GM12872 (cell line): ENCODE results near the gene MAP3K13.

Source experiments
- TF ChIP-seq, protein P1 (sequence below): IDR thresholded peaks from 3 replicates; pipeline ENCODE4 v1.5.1; 2011; ENCODE audit warnings: low read depth, mild to moderate bottlenecking, low read length, moderate library complexity; ENCODE audit not compliant: insufficient read depth

The MAP3K13 gene

DNA sequence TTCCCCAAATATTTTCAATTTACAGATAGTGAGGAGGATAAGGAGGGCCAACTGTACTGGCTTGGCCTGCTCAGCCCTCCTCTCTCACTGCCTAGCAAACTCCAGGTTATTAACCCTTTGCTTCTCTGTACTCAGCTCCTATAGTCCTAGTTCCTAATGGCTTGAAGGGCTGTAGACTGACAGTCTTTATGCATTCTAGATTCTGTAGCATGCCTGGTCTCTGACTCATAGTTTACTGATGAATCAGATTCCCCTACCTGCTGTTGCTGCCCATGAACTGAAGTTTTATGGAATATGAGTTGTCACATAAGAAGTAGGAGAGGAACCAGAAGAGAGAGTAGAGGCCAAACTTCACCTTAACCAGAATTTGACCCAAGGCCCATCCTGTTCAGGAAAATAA lies 27.1 kb upstream of the MAP3K13 start:
- TF ChIP-seq, protein P1, sequence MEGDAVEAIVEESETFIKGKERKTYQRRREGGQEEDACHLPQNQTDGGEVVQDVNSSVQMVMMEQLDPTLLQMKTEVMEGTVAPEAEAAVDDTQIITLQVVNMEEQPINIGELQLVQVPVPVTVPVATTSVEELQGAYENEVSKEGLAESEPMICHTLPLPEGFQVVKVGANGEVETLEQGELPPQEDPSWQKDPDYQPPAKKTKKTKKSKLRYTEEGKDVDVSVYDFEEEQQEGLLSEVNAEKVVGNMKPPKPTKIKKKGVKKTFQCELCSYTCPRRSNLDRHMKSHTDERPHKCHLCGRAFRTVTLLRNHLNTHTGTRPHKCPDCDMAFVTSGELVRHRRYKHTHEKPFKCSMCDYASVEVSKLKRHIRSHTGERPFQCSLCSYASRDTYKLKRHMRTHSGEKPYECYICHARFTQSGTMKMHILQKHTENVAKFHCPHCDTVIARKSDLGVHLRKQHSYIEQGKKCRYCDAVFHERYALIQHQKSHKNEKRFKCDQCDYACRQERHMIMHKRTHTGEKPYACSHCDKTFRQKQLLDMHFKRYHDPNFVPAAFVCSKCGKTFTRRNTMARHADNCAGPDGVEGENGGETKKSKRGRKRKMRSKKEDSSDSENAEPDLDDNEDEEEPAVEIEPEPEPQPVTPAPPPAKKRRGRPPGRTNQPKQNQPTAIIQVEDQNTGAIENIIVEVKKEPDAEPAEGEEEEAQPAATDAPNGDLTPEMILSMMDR: no peak

DNA sequence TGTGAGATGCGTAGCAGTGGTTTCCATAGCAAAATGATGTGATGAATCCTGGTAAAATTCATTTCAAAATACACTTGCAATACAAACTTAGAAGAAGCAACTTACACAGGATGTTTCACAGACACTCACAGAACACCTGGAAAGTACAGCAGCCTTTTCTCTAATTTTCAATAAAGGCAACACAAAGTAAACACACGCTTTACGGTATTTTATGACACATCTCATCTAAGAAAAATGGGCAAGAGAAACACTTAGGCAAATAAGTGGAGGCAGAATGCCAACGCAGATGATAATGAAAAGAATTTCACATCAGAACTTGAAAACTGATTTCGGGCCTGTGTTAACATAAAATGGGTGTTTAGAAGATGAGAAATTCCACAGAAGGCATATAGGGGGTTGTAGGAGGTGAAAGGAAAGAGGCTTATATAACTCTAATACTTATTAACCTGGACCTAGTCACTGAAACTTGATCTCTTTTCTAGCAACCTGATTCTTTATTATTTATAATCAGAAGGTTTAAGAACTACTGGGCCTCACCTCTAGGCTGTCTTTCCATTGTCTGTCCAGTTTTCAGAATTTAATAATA lies 25.6 kb upstream of the MAP3K13 start:
- TF ChIP-seq, protein P1: no peak

DNA sequence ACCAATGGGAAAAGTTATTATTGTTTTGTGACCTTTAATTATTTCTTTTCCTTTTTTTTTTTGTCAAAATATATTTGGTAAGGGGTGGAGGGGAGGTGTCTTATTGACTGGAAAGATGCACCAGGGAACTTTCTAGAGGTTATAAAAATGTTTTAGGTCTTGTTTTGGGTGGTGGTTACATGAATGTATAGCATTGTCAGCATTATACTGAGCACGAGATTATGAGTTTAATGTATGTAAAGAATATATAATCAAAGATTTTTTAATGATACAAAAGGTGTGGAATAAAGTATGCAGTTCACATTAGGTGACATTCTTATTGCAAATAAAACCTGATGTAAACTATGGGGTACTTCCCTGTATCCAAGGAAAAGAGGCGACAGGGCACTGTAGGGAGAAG lies 23.0 kb upstream of the MAP3K13 start:
- TF ChIP-seq, protein P1: no peak

DNA sequence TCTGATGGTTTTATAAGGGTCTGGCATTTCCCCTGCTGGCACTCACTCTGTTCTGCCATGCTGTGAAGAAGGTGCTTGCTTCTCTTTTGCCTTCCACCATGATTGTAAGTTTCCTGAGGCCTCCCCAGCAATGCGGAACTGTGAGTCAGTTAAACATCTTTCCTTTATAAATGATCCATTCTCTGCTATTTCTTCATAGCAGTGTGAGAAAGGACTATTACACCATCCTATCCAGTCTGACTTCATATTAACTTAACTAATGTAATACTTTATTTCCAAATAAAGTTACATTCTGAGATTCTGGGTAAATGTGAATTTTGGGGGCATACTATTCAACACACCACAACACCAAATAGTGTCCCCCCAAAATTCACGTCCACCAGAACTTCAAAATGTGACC lies 22.2 kb upstream of the MAP3K13 start:
- TF ChIP-seq, protein P1: no peak

DNA sequence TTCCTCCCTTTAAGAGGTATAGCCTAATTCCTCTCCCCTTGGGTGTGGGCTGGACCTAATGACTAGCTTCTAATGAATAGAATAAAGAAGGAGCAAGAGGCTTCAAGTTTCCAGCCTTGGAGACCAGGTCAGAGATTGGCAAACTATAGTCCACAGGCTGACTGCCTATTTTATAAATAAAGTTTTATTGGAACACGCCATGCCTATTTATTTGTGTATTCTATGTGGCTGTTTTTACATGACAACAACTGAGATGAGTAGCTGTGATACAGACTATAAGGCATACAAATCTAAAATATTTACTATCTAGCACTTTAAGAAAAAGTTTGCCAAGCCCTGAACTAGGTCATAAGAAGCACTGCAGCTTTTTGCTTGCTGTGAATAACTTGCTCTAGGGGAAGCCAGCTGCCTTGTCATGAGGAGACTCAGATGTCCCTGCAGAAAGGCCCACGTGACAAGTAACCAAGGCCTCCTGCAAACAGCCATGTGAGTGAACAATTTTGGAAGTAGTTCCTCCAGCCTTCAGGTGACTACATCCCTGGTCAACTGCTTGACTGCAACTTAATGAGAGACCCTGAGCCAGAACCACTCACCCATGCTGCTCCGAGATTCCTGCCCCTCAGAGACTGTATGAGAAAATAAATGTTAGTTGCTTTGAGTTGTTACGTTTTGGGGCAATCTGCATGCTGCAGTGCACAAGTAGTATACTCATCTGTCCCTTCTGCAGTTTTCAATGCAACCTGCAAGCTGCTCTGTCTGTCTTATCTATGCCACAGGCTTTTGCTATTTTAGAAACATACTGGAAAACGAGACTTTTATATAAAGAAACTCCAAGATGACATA lies 21.1 kb upstream of the MAP3K13 start:
- TF ChIP-seq, protein P1: no peak

DNA sequence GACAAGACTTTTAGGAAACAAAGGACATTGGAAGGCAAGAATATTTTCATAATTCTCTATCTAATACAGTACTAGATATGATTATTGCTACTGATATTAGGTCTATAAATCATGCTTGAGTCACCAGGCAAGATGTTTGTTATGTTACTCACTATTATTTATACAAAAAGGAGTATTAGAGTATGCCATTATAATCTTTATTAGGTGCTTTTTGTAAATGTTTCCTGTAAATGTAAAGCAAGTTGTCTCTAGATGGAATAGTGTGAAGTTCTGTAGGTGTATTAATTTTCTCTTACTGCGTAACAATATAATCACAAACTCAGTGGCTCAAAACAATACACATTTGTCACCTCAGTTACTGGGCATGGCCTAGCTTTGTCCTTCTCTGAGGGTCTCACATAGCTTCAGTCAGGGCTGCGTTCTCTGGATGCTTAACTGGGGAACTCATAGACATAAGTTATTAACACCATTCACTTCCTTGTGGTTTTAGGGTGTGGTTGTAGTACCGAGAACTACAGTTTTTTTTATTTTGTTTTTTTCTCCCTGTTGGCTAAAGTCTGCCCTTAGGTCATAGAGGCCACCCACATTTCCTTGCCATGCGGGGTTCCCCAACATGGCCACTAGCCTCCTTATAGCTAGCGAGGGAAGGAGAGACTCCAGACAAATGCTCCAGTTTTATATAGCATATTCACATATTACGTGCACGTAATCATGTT lies 20.3 kb upstream of the MAP3K13 start:
- TF ChIP-seq, protein P1: no peak

DNA sequence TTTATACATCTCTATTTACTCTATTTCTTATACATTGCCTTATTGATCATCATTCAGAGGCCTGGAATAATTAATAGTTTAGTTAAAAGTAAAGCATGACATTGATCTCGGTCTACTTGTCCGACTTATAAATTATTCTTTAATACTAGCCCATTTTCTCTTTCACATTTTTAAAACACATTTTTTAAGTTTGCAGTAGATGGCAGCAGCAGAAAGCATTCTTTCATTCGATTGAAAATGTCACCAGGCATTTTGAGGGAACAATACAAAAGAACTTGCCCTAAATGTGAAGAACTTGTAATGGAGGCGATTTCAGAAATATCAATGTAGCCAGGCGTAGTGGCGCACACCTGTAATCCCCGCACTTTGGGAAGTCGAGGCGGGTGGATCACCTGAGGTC lies 15.5 kb upstream of the MAP3K13 start:
- TF ChIP-seq, protein P1: no peak
